ENCODE measurements around the gene SGCE. TPM values are rescaled to one million over a fixed set of nuclear protein-coding genes. Genes with fewer than 3 reads are reported as not detected.

The SGCE gene
- total RNA-seq, 1 donor from 2014 or later = 51.3 TPM

DNA sequence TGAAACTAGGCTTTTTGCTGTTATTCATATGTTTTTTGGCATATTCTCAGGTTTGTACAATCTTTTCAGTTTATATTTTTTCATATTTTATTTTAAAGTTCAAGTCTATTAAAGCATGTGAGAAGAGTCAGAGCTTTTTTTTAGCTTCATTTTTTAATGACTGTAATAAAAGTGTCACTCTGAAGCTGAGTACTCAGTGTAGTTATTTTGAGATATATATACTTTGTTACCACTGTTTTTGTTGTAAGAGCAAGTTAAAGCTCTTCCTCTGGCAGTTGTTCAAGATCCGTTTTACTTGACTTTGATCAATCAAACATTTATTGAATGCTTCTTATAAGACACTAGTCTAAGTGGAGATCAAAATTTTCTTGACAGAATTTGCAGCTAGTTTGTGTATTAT lies 108.8 kb downstream of the SGCE start:
- no peak overlapping the region for H3K27ac Mint-ChIP-seq
- DNase-seq (ENCODE audit: low spot score in 2 of 2, unreplicated experiment in 2 of 2) = no peak
- TF ChIP-seq, protein P1, sequence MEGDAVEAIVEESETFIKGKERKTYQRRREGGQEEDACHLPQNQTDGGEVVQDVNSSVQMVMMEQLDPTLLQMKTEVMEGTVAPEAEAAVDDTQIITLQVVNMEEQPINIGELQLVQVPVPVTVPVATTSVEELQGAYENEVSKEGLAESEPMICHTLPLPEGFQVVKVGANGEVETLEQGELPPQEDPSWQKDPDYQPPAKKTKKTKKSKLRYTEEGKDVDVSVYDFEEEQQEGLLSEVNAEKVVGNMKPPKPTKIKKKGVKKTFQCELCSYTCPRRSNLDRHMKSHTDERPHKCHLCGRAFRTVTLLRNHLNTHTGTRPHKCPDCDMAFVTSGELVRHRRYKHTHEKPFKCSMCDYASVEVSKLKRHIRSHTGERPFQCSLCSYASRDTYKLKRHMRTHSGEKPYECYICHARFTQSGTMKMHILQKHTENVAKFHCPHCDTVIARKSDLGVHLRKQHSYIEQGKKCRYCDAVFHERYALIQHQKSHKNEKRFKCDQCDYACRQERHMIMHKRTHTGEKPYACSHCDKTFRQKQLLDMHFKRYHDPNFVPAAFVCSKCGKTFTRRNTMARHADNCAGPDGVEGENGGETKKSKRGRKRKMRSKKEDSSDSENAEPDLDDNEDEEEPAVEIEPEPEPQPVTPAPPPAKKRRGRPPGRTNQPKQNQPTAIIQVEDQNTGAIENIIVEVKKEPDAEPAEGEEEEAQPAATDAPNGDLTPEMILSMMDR (IDR thresholded peaks at IDR 0.05; ENCODE audit: unreplicated experiment) = no peak
- H3K9me3 Mint-ChIP-seq = no peaks in the 10 kb centered on the region
- H3K4me1 Mint-ChIP-seq = no peaks in the 10 kb centered on the region
- H3K27me3 Mint-ChIP-seq (ENCODE audit: low read depth) = no peaks in the 10 kb centered on the region
- H3K4me3 Mint-ChIP-seq = no peak overlapping the region
- H3K36me3 Mint-ChIP-seq = peaks cover 19% of the 10 kb centered on the region

DNA sequence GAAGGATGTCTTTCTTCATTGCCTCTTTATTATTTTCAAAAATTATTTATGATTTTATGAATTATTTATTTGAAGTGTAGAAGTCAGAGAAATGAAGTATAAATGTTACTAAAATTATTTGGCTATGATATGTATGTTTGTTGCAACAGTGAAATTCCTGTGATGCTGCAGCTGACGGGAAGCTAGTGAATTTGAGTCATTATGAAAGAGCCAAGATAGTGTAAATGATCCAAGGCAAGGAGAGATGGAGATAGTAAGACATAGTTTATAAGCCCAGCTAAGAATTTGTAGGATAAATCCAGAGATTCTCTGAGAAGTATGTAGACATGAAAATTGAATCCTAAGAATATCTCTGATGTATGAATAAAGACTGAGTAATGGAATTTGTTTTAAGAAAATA lies 115.5 kb downstream of the SGCE start:
- no peak overlapping the region for H3K27ac Mint-ChIP-seq

More for the DNA sequence above, 115.5 kb downstream of the SGCE start:
- no peaks in the 10 kb centered on the region for H3K27me3 Mint-ChIP-seq (ENCODE audit: low read depth)
- no peaks in the 10 kb centered on the region for H3K4me1 Mint-ChIP-seq
- TF ChIP-seq, protein P1 (IDR thresholded peaks at IDR 0.05; ENCODE audit: unreplicated experiment) = no peak
- H3K9me3 Mint-ChIP-seq = no peaks in the 10 kb centered on the region
- H3K36me3 Mint-ChIP-seq = peaks cover 27% of the 10 kb centered on the region
- no peak for DNase-seq (ENCODE audit: low spot score in 2 of 2, unreplicated experiment in 2 of 2)
- no peak overlapping the region for H3K4me3 Mint-ChIP-seq

Other genes starting within 250 kb of the SGCE start
- 27.4 to 35.6 TPM (median 29.2 TPM) in 3 replicates for gene CASD1, start 146.3 kb downstream of the SGCE start, total RNA-seq

Measured in mesothelial cell of epicardium (in vitro differentiated cells).